Smooth muscle cell (in vitro differentiated cells): Measurements from ENCODE around the gene PCDH1. TPM values are rescaled to one million over a fixed set of nuclear protein-coding genes. Genes with fewer than 3 reads are reported as not detected.

Experiments used
- DNase-seq: peaks from one replicate; lab custom pipeline; 2025; ENCODE audit not compliant: unreplicated experiment; lab: John Stamatoyannopoulos, UW
- H2AFZ ChIP-seq: fragments of 200-600 bp; sonication (generic); 2 replicates; pipeline ENCODE4 v1.6.0; 2016; ENCODE audit warnings: antibody characterized with exemption, low read depth, mild to moderate bottlenecking
- H3F3A ChIP-seq: fragments of 200-600 bp; sonication (generic); 2 replicates; pipeline ENCODE4 v1.6.0; 2017; ENCODE audit warnings: antibody characterized with exemption, low read depth
- H3K27ac ChIP-seq: fragments of 200-600 bp; sonication (generic); 2 replicates; pipeline ENCODE4 v1.5.1; 2016; ENCODE audit warnings: low read depth, mild to moderate bottlenecking
- H3K27me3 ChIP-seq: fragments of 200-600 bp; sonication (generic); 2 replicates; pipeline ENCODE4 v1.6.1; 2016; ENCODE audit warnings: low read depth, mild to moderate bottlenecking
- H3K36me3 ChIP-seq: fragments of 200-600 bp; sonication (generic); 2 replicates; pipeline ENCODE4 v1.5.1; 2016; ENCODE audit warnings: low read depth
- H3K4me1 ChIP-seq: fragments of 200-600 bp; sonication (generic); 2 replicates; pipeline ENCODE4 v1.5.1; 2016; ENCODE audit warnings: low read depth
- H3K4me2 ChIP-seq: fragments of 200-600 bp; sonication (generic); 2 replicates; pipeline ENCODE4 v1.6.0; 2016; ENCODE audit warnings: mild to moderate bottlenecking
- H3K4me3 ChIP-seq: fragments of 200-600 bp; sonication (generic); 2 replicates; pipeline ENCODE4 v1.5.1; 2016; ENCODE audit warnings: mild to moderate bottlenecking
- H3K79me2 ChIP-seq: fragments of 200-600 bp; sonication (generic); 2 replicates; pipeline ENCODE4 v1.6.0; 2016; ENCODE audit warnings: low read depth, mild to moderate bottlenecking
- H3K9ac ChIP-seq: fragments of 200-600 bp; sonication (generic); 2 replicates; pipeline ENCODE4 v1.6.0; 2016; ENCODE audit warnings: low read depth
- H3K9me3 ChIP-seq: fragments of 200-600 bp; sonication (generic); replicated peaks from 2 replicates; pipeline ENCODE4 v1.5.1; 2016; ENCODE audit warnings: low read depth
- H4K20me1 ChIP-seq: fragments of 200-600 bp; sonication (generic); 2 replicates; pipeline ENCODE4 v1.6.0; 2016; ENCODE audit warnings: low read depth
- WGBS: methylation state at CpG from one replicate; pipeline ENCODE4 v1.1.7; 2016; ENCODE audit warnings: low lambda C conversion rate; 5-methylcytosine and 5-hydroxymethylcytosine counted together
- polyA plus RNA-seq: library from polyadenylated mRNA; unstranded; fragments of >200 nt; fragmentation: Nextera tagmentation; extraction: Ambion mirVana; gene quantifications from 2 replicates; pipeline ENCODE4 v1.2.1, GENCODE V29; 2016
- total RNA-seq: library from RNA; depleted of rRNA; stranded (reverse); fragments of >200 nt; gene quantifications from 2 replicates; pipeline ENCODE4 v1.2.3, GENCODE V29; 2014
- TF ChIP-seq, protein P1 (sequence below): fragments of 200-600 bp; sonication (generic); IDR thresholded peaks from 2 replicates; pipeline ENCODE4 v1.5.1; 2017; ENCODE audit warnings: borderline replicate concordance, mild to moderate bottlenecking, antibody characterized with exemption; ENCODE audit not compliant: insufficient read depth, poor library complexity, severe bottlenecking

Gene PCDH1
- total and polyA plus RNA-seq, 2 experiments from 2014 or later: 2.5 to 14.7 TPM

DNA sequence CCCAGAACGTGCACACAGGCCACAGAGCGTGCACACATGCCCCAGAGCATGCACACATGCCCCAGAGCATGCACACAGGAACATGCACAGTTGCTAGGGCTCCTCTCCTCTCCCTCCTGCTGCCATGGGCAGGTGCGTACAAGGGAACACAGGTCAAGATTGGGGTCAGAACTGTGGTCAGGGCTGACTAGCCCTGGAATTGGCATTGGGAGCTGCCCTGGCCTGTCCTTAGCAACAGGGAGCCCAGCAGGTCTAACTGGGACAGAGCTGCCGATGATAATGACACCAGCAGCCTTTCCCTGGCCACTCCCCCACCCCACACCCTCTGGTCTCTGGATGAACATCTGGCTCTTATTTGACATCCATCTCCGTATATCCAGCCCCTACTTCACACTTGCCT lies 8.0 kb downstream of the PCDH1 start:
- Histone ChIP-seq H3K27me3 (peaks cover 29% of the 10 kb centered on the region), H3K36me3 (no peaks in the 10 kb centered on the region), H3K27ac (no peak overlapping the region), H4K20me1 (no peaks in the 10 kb centered on the region), H3K79me2 (no peaks in the 10 kb centered on the region), H3K9me3 (no peaks in the 10 kb centered on the region), H3K9ac (no peak overlapping the region), H3F3A (no peaks in the 10 kb centered on the region), H3K4me1 (peaks cover 26% of the 10 kb centered on the region), H3K4me3 (no peak overlapping the region), H3K4me2 (no peak overlapping the region), H2AFZ (no peak overlapping the region)
- DNase-seq: no peak
- TF ChIP-seq, protein P1, sequence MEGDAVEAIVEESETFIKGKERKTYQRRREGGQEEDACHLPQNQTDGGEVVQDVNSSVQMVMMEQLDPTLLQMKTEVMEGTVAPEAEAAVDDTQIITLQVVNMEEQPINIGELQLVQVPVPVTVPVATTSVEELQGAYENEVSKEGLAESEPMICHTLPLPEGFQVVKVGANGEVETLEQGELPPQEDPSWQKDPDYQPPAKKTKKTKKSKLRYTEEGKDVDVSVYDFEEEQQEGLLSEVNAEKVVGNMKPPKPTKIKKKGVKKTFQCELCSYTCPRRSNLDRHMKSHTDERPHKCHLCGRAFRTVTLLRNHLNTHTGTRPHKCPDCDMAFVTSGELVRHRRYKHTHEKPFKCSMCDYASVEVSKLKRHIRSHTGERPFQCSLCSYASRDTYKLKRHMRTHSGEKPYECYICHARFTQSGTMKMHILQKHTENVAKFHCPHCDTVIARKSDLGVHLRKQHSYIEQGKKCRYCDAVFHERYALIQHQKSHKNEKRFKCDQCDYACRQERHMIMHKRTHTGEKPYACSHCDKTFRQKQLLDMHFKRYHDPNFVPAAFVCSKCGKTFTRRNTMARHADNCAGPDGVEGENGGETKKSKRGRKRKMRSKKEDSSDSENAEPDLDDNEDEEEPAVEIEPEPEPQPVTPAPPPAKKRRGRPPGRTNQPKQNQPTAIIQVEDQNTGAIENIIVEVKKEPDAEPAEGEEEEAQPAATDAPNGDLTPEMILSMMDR: no peak
- WGBS: 65% methylated on average over 5 of the region's 5 CpGs

DNA sequence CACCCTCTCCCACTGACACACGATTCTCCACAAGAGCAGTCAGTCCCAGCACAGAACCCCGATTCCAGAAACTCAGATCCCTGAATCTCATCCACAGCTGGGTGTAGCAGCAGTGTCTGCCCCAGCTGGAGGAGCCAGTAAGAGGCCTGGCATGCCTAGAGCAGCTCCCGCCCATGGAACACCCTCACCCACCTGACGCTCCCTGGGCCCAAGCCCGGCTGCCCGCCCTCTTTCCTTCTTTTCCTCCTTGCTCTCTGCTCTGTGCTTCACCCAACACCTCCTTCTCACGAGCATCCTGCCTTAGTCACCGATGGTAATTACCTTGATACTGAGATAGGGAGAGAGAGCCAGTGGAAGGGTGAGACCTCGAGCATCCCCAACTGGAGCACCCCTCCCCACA lies 8.7 kb downstream of the PCDH1 start:
- H3K79me2 ChIP-seq: no peaks in the 10 kb centered on the region

DNA sequence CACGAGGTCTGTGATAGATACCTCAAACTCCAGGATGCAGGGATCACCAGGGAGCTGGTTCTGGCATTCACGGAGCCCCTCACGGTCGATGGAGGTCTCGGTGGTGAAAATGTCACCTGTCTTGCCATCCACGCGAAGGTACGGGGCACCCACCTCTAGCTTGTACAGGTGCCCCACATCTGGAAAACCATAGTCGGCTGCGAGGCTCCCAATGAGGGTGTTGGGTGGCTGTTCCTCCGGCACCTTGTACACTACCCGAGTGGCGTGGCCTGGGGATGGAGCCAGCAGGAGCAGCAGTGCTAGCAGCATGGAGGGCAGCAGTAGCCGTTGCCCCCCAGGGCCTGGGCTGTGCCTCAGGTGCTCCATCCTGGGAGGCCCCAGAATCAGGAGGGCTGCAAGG lies 9.2 kb downstream of the PCDH1 start:
- Histone ChIP-seq H3K79me2 (no peaks in the 10 kb centered on the region), H3K4me3 (no peak overlapping the region), H3K4me1 (peaks cover 20% of the 10 kb centered on the region), H3K4me2 (no peak overlapping the region), H3F3A (no peaks in the 10 kb centered on the region), H3K9ac (no peak overlapping the region), H3K36me3 (no peaks in the 10 kb centered on the region), H2AFZ (no peak overlapping the region), H4K20me1 (no peaks in the 10 kb centered on the region), H3K27me3 (peaks cover 17% of the 10 kb centered on the region), H3K9me3 (no peaks in the 10 kb centered on the region), H3K27ac (no peak overlapping the region)
- WGBS: 95% methylated on average over 14 of the region's 14 CpGs
- no peak for DNase-seq
- TF ChIP-seq, protein P1: no peak

More for the DNA sequence above, 8.7 kb downstream of the PCDH1 start:
- H3K9ac ChIP-seq: no peak overlapping the region
- H3K27ac ChIP-seq: no peak overlapping the region
- no peak overlapping the region for H3K4me3 ChIP-seq
- TF ChIP-seq, protein P1: no peak
- 82% methylated on average over 9 of the region's 9 CpGs for WGBS
- H3K9me3 ChIP-seq: no peaks in the 10 kb centered on the region
- H3F3A ChIP-seq: no peaks in the 10 kb centered on the region
- H3K4me1 ChIP-seq: peaks cover 23% of the 10 kb centered on the region
- no peak overlapping the region for H3K4me2 ChIP-seq
- H2AFZ ChIP-seq: no peak overlapping the region
- H3K27me3 ChIP-seq: peaks cover 21% of the 10 kb centered on the region
- H4K20me1 ChIP-seq: no peaks in the 10 kb centered on the region
- H3K36me3 ChIP-seq: no peaks in the 10 kb centered on the region
- DNase-seq: no peak

DNA sequence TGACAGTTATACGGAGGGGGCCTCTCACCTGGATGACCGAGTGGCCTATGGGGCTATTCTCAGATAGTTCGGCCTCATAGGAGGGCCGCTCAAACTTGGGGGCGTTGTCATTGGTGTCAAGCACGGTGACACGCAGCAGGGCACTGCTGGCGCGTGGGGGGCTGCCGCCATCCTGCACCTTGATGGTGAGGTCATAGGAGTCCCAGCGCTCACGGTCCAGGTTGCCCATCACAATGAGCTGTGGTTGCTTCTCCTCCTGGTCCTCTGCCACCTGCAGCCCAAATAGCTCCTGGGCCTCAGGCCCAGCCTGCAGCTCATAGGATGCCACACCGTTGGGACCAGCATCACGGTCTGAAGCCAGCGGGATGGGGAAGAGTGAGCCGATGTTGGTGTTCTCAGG lies 9.7 kb downstream of the PCDH1 start:
- H3K4me2 ChIP-seq: no peak overlapping the region
- H3F3A ChIP-seq: no peaks in the 10 kb centered on the region
- H3K4me1 ChIP-seq: peaks cover 18% of the 10 kb centered on the region
- no peak for DNase-seq
- H3K27ac ChIP-seq: no peak overlapping the region
- peaks cover 12% of the 10 kb centered on the region for H3K27me3 ChIP-seq
- H3K9ac ChIP-seq: no peak overlapping the region
- no peaks in the 10 kb centered on the region for H3K9me3 ChIP-seq
- H3K4me3 ChIP-seq: no peak overlapping the region
- H4K20me1 ChIP-seq: no peaks in the 10 kb centered on the region
- no peaks in the 10 kb centered on the region for H3K79me2 ChIP-seq
- WGBS: 97% methylated on average over 16 of the region's 16 CpGs
- TF ChIP-seq, protein P1: no peak
- no peaks in the 10 kb centered on the region for H3K36me3 ChIP-seq
- H2AFZ ChIP-seq: no peak overlapping the region
